HL-60 (cell line): ENCODE measurements around the gene KDM3B.

Experiments used
- DNase-seq, 2 experiments: peaks; one replicate each; pipeline ENCODE4 v3.0.0-alpha.2; 2010 to 2020; ENCODE audit warnings: low read depth in 1 of 2, low spot score in 1 of 2
- H3K27ac ChIP-seq: fragments of 250-450 bp; sonication (Bioruptor Pico); replicated peaks from 2 replicates; pipeline ENCODE4 v1.5.1; 2020; ENCODE audit warnings: mild to moderate bottlenecking, moderate library complexity
- H3K27me3 ChIP-seq: fragments of 250-450 bp; sonication (Bioruptor Pico); 2 replicates; pipeline ENCODE4 v1.5.1; 2021; ENCODE audit warnings: mild to moderate bottlenecking, moderate library complexity; ENCODE audit not compliant: insufficient read depth, poor library complexity, severe bottlenecking
- H3K4me3 ChIP-seq: replicated peaks from 2 replicates; pipeline ENCODE4 v1.5.1; 2011; ENCODE audit warnings: mild to moderate bottlenecking, control low read depth, low read length; ENCODE audit not compliant: insufficient read depth
- CTCF ChIP-seq: IDR thresholded peaks from one replicate; pipeline ENCODE4 v1.5.1; 2011; ENCODE audit warnings: low read length, control low read depth, inconsistent platforms; ENCODE audit not compliant: insufficient read depth
- GABPA ChIP-seq: IDR thresholded peaks from 2 replicates; pipeline ENCODE4 v1.6.1; 2012; ENCODE audit warnings: low read depth
- POLR2AphosphoS5 ChIP-seq: IDR thresholded peaks from 2 replicates; pipeline ENCODE4 v1.6.1; 2012; ENCODE audit warnings: low read depth
- REST ChIP-seq: IDR thresholded peaks from 2 replicates; pipeline ENCODE4 v1.6.1; 2012; ENCODE audit warnings: low read depth; ENCODE audit not compliant: insufficient replicate concordance
- SPI1 ChIP-seq: IDR thresholded peaks from 2 replicates; pipeline ENCODE4 v1.6.1; 2012; ENCODE audit warnings: low read depth, mild to moderate bottlenecking, borderline replicate concordance

KDM3B gene

GRCh38 chr5:138349852-138350562, 2.5 kb upstream of the KDM3B start:
- Histone ChIP-seq H3K4me3 (no peak overlapping the region), H3K27ac (no peak overlapping the region), H3K27me3 (no peaks in the 10 kb centered on the region)
- TF ChIP-seq GABPA (no peak), SPI1 (no peak), REST (no peak), CTCF (no peak), POLR2AphosphoS5 (no peak)
- no peak for DNase-seq

GRCh38 chr5:138350563-138350890, 2.0 kb upstream of the KDM3B start:
- DNase-seq: no peak
- no peak overlapping the region for H3K4me3 ChIP-seq
- H3K27ac ChIP-seq: no peak overlapping the region
- no peaks in the 10 kb centered on the region for H3K27me3 ChIP-seq
- TF ChIP-seq POLR2AphosphoS5 (no peak), SPI1 (peak; percentile 49; the same call in 1 of the 2 replicates)

- Histone ChIP-seq H3K4me3 (no peak overlapping the region), H3K27me3 (no peaks in the 10 kb centered on the region), H3K27ac (no peak overlapping the region)
- DNase-seq: no peak
- TF ChIP-seq POLR2AphosphoS5: no peak
- TF ChIP-seq CTCF: no peak
- TF ChIP-seq REST: no peak
- no peak for TF ChIP-seq GABPA
- no peak for TF ChIP-seq SPI1
Measured at GRCh38 chr5:138351056-138351455, 1.4 kb upstream of the KDM3B start.

GRCh38 chr5:138351517-138351916, 968 bp upstream of the KDM3B start:
- Histone ChIP-seq H3K4me3 (no peak overlapping the region), H3K27me3 (no peaks in the 10 kb centered on the region)

More at GRCh38 chr5:138351517-138351916, 968 bp upstream of the KDM3B start:
- no peak overlapping the region for H3K27ac ChIP-seq
- DNase-seq: no peak
- TF ChIP-seq CTCF: no peak
- no peak for TF ChIP-seq REST
- no peak for TF ChIP-seq SPI1
- no peak for TF ChIP-seq GABPA
- TF ChIP-seq POLR2AphosphoS5: no peak
